ENCODE data around the gene MUC3A.
"Not testable (repeated sequence)": the region's sequence is repeated elsewhere in the genome, so short reads cannot be mapped to it uniquely, and the experiment has no call there.

The MUC3A gene

GRCh38 chr7:100971111-100972001 is 22.0 kb downstream of the MUC3A start:
- no peak for DNase-seq

DNA sequence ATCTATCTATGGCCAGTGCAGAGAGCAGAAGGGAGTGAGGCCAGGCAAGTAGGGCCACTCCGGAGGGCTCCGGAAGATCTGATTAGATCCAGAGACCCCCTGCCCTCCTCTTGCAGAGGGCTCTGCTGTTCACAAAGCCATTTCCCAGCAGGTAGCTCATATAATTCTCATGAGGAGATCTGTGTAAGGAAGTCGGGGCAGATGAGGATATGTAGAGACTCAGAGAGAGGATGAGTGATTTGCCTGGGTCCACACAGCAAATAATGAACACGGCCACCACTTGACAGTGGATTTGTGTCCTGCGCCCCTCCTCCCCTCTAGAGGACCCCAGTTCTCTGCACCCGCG is 22.6 kb downstream of the MUC3A start:
- DNase-seq = no peak

GRCh38 chr7:100974021-100974420 is 24.7 kb downstream of the MUC3A start:
- no peak for DNase-seq

DNA sequence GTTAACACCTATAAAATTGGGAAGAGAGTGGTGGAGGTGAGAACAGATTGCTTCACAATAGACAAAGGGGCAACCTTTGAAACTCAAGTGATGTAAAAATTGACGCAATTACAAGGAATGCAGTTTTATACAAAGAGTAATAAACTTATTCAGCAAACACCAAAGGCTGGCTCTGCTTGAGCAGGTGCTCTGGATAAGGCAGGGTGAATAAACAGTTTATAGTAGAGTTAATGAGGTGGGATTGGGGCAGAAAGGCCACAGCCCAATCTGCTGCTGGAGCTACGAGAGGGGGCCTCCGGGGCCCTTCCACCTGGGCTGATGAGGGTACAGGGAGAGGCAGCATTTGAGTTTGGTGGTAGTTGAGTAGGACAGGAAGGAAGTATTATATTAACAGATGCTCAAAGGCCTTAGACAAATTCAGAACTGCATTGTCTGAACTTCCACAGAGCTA is 26.1 kb downstream of the MUC3A start:
- no peak for DNase-seq

DNA sequence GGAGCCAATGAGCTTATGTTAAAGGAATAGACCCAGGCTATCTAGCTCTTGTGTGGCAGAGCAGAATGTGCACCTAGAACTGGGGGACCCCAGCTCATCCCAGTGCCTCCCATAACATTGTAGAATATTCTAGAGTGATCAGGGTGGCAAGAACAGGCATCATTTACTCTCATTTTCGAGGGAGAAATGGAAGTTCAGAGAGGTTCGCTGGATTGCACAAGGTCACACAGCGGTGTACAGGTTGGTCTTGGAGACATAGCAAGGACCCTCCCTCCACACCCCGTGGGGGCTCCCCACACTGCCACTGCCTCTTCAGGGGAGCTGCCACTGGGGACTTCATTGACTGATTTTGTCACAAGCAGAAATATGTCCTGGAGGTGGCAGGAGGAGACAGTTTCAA is 29.0 kb downstream of the MUC3A start:
- no peak for DNase-seq

- no peak for DNase-seq
These were observed 34.3 kb downstream of the MUC3A start for GRCh38 chr7:100983451-100984187.

DNA sequence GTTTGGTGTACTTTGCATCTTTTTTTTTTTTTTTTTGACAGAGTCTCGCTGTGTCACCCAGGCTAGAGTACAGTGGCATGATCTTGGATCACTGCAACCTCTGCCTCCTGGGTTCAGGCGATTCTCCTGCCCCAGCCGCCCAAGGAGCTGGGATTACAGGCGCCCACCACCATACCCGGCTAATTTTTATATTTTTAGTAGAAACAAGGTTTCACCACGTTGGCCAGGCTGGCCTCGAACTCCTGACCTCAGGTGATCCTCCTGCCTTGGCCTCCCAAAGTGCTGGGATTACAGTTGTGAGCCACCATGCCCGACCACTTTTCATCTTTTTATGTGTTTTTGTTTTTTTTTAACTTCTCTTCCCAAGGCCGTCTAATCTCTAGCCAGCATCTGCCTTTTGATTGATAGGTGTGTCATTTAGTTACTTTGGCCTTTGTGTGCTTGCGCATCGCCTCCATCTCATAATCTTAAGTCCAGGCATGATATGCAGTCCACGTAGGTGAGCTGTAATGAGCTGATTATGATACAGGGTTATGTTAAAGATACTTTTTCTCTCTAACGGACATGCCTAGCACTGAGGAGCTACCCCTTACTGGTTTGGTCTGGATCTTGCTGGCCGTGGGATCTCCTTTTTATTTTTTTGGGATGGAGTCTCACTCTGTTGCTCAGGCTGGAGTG is 35.0 kb downstream of the MUC3A start:
- DNase-seq = not testable (repeated sequence)

- not testable (repeated sequence) for DNase-seq
These were observed 35.9 kb downstream of the MUC3A start for GRCh38 chr7:100985033-100985797.

- DNase-seq = no peak
These were observed 42.3 kb downstream of the MUC3A start for GRCh38 chr7:100991631-100992030.

DNA sequence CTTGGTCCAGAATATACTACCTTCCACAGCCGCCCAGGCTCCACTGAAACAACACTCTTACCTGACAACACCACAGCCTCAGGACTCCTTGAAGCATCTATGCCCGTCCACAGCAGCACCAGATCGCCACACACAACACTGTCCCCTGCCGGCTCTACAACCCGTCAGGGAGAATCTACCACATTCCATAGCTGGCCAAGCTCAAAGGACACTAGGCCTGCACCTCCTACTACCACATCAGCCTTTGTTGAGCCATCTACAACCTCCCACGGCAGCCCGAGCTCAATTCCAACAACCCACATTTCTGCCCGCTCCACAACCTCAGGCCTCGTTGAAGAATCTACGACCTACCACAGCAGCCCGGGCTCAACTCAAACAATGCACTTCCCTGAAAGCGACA is 42.9 kb downstream of the MUC3A start:
- DNase-seq = not testable (repeated sequence)

- DNase-seq = not testable (repeated sequence)
These were observed 45.3 kb downstream of the MUC3A start for GRCh38 chr7:100994671-100995070.

DNA sequence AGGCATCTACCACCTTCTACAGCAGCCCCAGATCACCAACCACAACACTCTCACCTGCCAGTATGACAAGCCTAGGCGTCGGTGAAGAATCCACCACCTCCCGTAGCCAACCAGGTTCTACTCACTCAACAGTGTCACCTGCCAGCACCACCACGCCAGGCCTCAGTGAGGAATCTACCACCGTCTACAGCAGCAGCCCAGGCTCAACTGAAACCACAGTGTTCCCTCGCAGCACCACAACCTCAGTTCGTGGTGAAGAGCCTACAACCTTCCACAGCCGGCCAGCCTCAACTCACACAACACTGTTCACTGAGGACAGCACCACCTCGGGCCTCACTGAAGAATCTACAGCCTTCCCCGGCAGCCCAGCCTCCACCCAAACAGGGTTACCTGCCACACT is 49.2 kb downstream of the MUC3A start:
- DNase-seq = not testable (repeated sequence)

GRCh38 chr7:100999334-100999733 is 50.0 kb downstream of the MUC3A start:
- DNase-seq = not testable (repeated sequence)

- DNase-seq = not testable (repeated sequence)
These were observed 50.7 kb downstream of the MUC3A start for GRCh38 chr7:101000025-101000424.

DNA sequence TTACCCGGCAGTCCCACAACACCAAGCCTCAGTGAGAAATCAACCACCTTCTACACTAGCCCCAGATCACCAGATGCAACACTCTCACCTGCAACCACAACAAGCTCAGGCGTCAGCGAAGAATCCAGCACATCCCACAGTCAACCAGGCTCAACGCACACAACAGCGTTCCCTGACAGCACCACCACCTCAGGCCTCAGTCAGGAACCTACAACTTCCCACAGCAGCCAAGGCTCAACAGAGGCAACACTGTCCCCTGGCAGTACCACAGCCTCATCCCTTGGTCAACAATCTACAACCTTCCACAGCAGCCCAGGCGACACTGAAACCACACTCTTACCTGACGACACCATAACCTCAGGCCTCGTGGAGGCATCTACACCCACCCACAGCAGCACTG is 53.0 kb downstream of the MUC3A start:
- not testable (repeated sequence) for DNase-seq

GRCh38 chr7:101007361-101007760 is 58.0 kb downstream of the MUC3A start:
- DNase-seq = not testable (repeated sequence)

DNA sequence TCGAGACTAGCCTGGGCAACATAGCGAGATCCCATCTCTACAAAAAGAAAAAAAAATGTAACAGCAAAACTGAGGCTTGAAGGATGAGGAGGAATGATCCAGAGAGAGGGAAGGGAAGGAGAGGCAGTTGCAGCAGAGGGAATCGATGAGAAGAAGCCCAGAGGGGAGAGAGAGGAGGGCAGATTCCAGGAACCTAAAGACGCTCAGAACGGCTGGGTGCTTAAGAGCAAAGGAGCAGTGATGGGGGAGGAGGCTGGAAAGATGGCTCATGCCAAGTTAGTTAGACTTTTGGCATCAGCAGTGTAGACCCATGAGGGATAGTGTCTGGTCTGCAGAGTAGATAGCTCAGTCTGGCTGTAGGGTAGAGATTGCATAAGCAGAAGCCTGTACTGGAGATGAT is 60.3 kb downstream of the MUC3A start:
- no peak for DNase-seq

- no peak for DNase-seq
These were observed 63.6 kb downstream of the MUC3A start for GRCh38 chr7:101012931-101013330.

GRCh38 chr7:101015626-101016025 is 66.3 kb downstream of the MUC3A start:
- DNase-seq = no peak

- peak; percentile 74 to 81 for DNase-seq
These were observed 67.9 kb downstream of the MUC3A start for GRCh38 chr7:101017064-101017777.
